Subcutaneous adipose tissue (tissue), 4 donors: ENCODE measurements around the gene WWP2. TPM values are rescaled to one million over a fixed set of nuclear protein-coding genes. Genes with fewer than 3 reads are reported as not detected.
"Not testable (repeated sequence)": the region's sequence is repeated elsewhere in the genome, so short reads cannot be mapped to it uniquely, and the experiment has no call there.

Experiments used
- small RNA-seq: library from RNA; depleted of rRNA; stranded (forward); fragments of <200 nt; gene quantifications from one replicate; pipeline ENCODE3, GENCODE V24; 2016
- total RNA-seq, 4 donors: library from RNA; depleted of rRNA; stranded (reverse); fragments of >200 nt; gene quantifications; one replicate each; pipeline ENCODE4 v1.1.0, GENCODE V29; 2016
- TF ChIP-seq, protein P1 (sequence below): fragments of 450-650 bp; IDR thresholded peaks from one replicate; pipeline ENCODE4 v1.5.1; 2016; ENCODE audit warnings: low read depth, mild to moderate bottlenecking, control low read depth, antibody characterized with exemption, moderate library complexity

WWP2 gene
- total RNA-seq, 4 donors from 2014 or later = 20.2 to 48.7 (median 34.7) TPM

GRCh38 chr16:69942099-69942491 lies 180.0 kb downstream of the WWP2 start:
- TF ChIP-seq, protein P1, sequence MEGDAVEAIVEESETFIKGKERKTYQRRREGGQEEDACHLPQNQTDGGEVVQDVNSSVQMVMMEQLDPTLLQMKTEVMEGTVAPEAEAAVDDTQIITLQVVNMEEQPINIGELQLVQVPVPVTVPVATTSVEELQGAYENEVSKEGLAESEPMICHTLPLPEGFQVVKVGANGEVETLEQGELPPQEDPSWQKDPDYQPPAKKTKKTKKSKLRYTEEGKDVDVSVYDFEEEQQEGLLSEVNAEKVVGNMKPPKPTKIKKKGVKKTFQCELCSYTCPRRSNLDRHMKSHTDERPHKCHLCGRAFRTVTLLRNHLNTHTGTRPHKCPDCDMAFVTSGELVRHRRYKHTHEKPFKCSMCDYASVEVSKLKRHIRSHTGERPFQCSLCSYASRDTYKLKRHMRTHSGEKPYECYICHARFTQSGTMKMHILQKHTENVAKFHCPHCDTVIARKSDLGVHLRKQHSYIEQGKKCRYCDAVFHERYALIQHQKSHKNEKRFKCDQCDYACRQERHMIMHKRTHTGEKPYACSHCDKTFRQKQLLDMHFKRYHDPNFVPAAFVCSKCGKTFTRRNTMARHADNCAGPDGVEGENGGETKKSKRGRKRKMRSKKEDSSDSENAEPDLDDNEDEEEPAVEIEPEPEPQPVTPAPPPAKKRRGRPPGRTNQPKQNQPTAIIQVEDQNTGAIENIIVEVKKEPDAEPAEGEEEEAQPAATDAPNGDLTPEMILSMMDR = no peak

GRCh38 chr16:69942627-69943170 lies 180.6 kb downstream of the WWP2 start:
- TF ChIP-seq, protein P1 = no peak

DNA sequence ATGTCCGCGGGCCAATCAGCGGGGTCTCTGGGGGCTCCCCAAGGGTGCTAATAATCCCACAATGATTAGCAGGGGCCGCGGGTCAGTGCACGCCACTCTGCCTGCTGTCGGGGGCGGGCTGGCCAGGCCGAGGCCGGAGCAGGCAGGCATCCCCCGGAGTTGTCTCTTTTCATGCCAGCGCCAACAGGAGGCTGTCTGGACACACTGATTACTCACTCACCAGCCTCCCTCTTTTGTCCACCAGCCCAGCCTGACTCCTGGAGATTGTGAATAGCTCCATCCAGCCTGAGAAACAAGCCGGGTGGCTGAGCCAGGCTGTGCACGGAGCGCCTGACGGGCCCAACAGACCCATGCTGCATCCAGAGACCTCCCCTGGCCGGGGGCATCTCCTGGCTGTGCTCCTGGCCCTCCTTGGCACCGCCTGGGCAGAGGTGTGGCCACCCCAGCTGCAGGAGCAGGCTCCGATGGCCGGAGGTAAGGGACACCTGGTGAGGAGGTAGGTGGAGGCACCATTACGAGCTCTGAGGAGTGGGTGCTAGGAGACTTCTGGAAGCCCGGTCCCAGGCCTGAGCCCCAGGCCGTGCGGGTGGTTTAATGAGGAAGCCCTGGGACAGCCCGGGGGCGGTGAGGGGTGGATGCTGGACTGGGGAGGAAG lies 189.0 kb downstream of the WWP2 start, which contains the start of gene CLEC18A:
CLEC18A (plus strand) TSS at position 318 of the 655 bp plus-strand sequence; CDS start at position 351, 33 bp downstream.
- TF ChIP-seq, protein P1 = not testable (repeated sequence)

Small RNA genes within 50 kb of the gene (small RNA-seq; reads per million reads assigned to genes)
- gene AC026468.1 (not detected), gene MIR140 (332 reads per million, percentile 98 among the genes with 10 or more reads in this experiment), gene RF00091 (not detected)

Other genes with a start within 250 kb of the WWP2 start
- 10 to 100 TPM; 49.8 to 64.3 (median 58.6) TPM for gene NFAT5, start 196.4 kb upstream of the WWP2 start, total RNA-seq
- gene NQO1, start 35.8 kb upstream of the WWP2 start, total RNA-seq = 100 to 1,000 TPM; 124 to 409 (median 154) TPM
- gene NOB1, start 7.4 kb upstream of the WWP2 start, total RNA-seq = 10 to 100 TPM; 28.0 to 44.5 (median 40.1) TPM
- 1 to 10 TPM in 3 of 4 donors, under 1 TPM in 1; 0.65 to 3.0 (median 1.9) TPM for gene CLEC18A, start 189.0 kb downstream of the WWP2 start, total RNA-seq